Osteoblast (primary cell): ENCODE data around the gene VPS26B. TPM values are rescaled to one million over a fixed set of nuclear protein-coding genes. Genes with fewer than 3 reads are reported as not detected.

Experiments used
- DNase-seq: peaks from one replicate; pipeline ENCODE4 v3.0.0; 2011; ENCODE audit warnings: low spot score, mixed read lengths; ENCODE audit not compliant: insufficient read length; ENCODE audit errors: missing footprints
- H2AFZ ChIP-seq: 2 replicates; pipeline ENCODE4 v1.6.0; 2011; ENCODE audit warnings: mild to moderate bottlenecking, low read length
- H3K27ac ChIP-seq: 2 replicates; pipeline ENCODE4 v1.5.1; 2011; ENCODE audit warnings: mild to moderate bottlenecking, low read depth, low read length, moderate library complexity
- H3K27me3 ChIP-seq: 2 replicates; pipeline ENCODE4 v1.6.0; 2012; ENCODE audit warnings: mild to moderate bottlenecking, control low read depth, inconsistent platforms, low read length, moderate library complexity; ENCODE audit not compliant: insufficient read depth
- H3K36me3 ChIP-seq: 2 replicates; pipeline ENCODE4 v1.5.1; 2011; ENCODE audit warnings: mild to moderate bottlenecking, low read length, control low read depth, moderate library complexity; ENCODE audit not compliant: insufficient read depth
- H3K4me1 ChIP-seq: 2 replicates; pipeline ENCODE4 v1.5.1; 2011; ENCODE audit warnings: mild to moderate bottlenecking, low read length, control low read depth, moderate library complexity; ENCODE audit not compliant: insufficient read depth
- H3K4me2 ChIP-seq: 2 replicates; pipeline ENCODE4 v1.6.0; 2011; ENCODE audit warnings: mild to moderate bottlenecking, low read length; ENCODE audit not compliant: insufficient read depth
- H3K4me3 ChIP-seq: fragments of 200-600 bp; sonication (generic); 3 replicates; pipeline ENCODE4 v1.5.1; 2012; ENCODE audit warnings: mild to moderate bottlenecking, low read length, inconsistent platforms; ENCODE audit not compliant: insufficient read depth
- H3K79me2 ChIP-seq: 2 replicates; pipeline ENCODE4 v1.6.0; 2012; ENCODE audit warnings: mild to moderate bottlenecking, low read length, control low read depth, inconsistent platforms; ENCODE audit not compliant: insufficient read depth
- H3K9me3 ChIP-seq: 2 replicates; pipeline ENCODE4 v1.5.1; 2011; ENCODE audit warnings: low read depth, low read length, control low read depth
- H4K20me1 ChIP-seq: 2 replicates; pipeline ENCODE4 v1.6.0; 2012; ENCODE audit warnings: mild to moderate bottlenecking, low read length, control low read depth; ENCODE audit not compliant: insufficient read depth
- total RNA-seq: library from RNA; depleted of rRNA; stranded (reverse); fragments of >200 nt; gene quantifications from 2 replicates; pipeline ENCODE4 v1.2.3, GENCODE V29; 2012
- TF ChIP-seq, protein P1 (sequence below): IDR thresholded peaks from 2 replicates; pipeline ENCODE4 v1.5.1; 2011; ENCODE audit warnings: mild to moderate bottlenecking, low read depth, low read length, moderate library complexity; ENCODE audit errors: extremely low read depth

VPS26B gene
- total RNA-seq, 1 donor, result 54.3 TPM

DNA sequence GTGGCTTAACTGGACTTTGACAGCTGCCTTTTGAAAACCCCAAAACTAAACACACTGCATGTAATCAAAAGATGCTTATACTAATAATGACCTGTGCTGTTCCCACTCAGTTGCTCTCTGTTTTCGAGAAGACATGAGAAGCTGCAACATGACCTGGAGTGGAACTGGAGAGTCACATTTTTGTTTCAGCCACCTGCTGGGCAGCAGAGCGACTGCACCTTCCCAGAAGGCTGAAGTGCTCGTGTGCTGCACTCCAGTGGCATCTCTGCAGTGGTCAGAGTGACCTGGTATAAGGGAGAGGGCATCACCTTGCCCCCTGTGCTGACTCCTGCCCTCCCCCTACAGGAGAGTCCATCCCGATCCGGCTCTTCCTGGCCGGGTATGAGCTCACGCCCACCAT is 20.1 kb downstream of the VPS26B start:
- Histone ChIP-seq H3K79me2 (no peaks in the 10 kb centered on the region), H3K4me2 (no peak overlapping the region), H4K20me1 (peaks cover 3% of the 10 kb centered on the region), H2AFZ (no peak overlapping the region), H3K27ac (no peak overlapping the region), H3K4me3 (no peak overlapping the region), H3K36me3 (peaks cover 75% of the 10 kb centered on the region), H3K9me3 (no peaks in the 10 kb centered on the region), H3K27me3 (no peaks in the 10 kb centered on the region), H3K4me1 (no peaks in the 10 kb centered on the region)
- DNase-seq, result peak; percentile 82
- TF ChIP-seq, protein P1, sequence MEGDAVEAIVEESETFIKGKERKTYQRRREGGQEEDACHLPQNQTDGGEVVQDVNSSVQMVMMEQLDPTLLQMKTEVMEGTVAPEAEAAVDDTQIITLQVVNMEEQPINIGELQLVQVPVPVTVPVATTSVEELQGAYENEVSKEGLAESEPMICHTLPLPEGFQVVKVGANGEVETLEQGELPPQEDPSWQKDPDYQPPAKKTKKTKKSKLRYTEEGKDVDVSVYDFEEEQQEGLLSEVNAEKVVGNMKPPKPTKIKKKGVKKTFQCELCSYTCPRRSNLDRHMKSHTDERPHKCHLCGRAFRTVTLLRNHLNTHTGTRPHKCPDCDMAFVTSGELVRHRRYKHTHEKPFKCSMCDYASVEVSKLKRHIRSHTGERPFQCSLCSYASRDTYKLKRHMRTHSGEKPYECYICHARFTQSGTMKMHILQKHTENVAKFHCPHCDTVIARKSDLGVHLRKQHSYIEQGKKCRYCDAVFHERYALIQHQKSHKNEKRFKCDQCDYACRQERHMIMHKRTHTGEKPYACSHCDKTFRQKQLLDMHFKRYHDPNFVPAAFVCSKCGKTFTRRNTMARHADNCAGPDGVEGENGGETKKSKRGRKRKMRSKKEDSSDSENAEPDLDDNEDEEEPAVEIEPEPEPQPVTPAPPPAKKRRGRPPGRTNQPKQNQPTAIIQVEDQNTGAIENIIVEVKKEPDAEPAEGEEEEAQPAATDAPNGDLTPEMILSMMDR, result peak; percentile 49

DNA sequence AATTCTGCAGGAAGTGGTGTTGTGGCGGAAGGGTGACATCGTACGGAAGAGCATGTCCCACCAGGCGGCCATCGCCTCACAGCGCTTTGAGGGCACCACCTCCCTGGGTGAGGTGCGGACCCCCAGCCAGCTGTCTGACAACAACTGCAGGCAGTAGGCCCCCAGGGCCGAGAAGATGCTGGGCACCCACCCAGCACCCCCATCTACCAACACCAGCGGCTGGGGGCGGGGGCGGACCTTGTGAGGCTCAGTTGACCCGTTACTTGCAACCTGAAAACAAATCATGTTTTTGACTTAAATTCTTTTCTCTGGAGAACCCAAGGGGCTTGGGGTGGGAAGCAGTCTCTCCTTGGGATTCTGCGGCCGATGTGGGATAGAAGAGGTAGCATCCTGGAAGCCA is 21.0 kb downstream of the VPS26B start:
- H3K27me3 ChIP-seq, result no peaks in the 10 kb centered on the region
- H3K4me3 ChIP-seq, result no peak overlapping the region
- peaks cover 3% of the 10 kb centered on the region for H4K20me1 ChIP-seq
- H3K36me3 ChIP-seq, result peaks cover 75% of the 10 kb centered on the region
- no peak overlapping the region for H2AFZ ChIP-seq
- TF ChIP-seq, protein P1, result no peak
- H3K9me3 ChIP-seq, result no peaks in the 10 kb centered on the region
- no peaks in the 10 kb centered on the region for H3K79me2 ChIP-seq
- H3K4me1 ChIP-seq, result no peaks in the 10 kb centered on the region
- H3K27ac ChIP-seq, result no peak overlapping the region
- no peak for DNase-seq
- H3K4me2 ChIP-seq, result no peak overlapping the region

DNA sequence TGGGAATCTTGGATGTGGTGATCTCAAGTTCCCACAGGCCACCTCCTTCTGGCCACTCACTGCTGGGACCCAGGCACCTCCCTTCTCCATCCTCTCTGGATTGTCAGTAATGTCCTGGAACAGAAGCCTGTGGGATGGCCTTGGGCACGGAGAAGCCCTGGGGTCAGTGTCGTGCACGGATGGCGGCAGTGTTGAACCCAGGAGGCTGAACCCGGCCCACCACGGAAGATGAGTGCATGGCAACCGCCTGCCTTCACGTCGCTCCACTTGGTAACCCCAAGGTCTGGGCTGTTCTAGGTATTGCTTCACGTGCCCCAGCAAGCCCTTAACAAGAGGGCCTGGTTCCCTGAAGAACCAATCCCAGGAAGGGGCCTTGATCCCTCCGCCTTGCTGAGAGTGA is 21.6 kb downstream of the VPS26B start:
- Histone ChIP-seq H3K27me3 (no peaks in the 10 kb centered on the region), H2AFZ (no peak overlapping the region), H3K4me2 (no peak overlapping the region), H3K4me3 (no peak overlapping the region), H3K9me3 (no peaks in the 10 kb centered on the region), H3K4me1 (no peaks in the 10 kb centered on the region), H3K36me3 (peaks cover 80% of the 10 kb centered on the region), H4K20me1 (peaks cover 3% of the 10 kb centered on the region), H3K27ac (no peak overlapping the region), H3K79me2 (no peaks in the 10 kb centered on the region)
- no peak for DNase-seq
- TF ChIP-seq, protein P1, result no peak

DNA sequence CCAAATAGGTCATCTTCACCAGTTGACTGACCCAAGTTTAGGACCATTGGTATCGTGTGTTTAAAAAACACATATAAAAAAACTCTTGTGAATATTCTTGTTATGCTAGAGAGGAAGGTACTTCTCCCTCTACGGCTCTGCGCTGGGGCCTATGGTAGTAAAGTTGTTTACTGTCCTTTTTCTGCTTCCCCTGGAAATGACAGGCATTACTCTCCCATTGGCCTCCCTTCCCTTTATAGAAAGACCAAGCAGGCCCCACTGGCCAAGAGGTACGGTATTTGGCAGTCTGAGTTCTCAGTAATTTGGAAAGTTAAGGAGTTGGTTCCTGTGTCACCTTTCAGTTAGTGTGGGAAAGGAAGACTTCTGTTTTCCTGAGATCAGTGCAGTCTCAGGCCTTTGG is 22.2 kb downstream of the VPS26B start:
- Histone ChIP-seq H3K27ac (no peak overlapping the region), H3K4me1 (peaks cover under 1% of the 10 kb centered on the region), H3K27me3 (no peaks in the 10 kb centered on the region), H2AFZ (no peak overlapping the region), H3K9me3 (no peaks in the 10 kb centered on the region), H3K36me3 (peaks cover 81% of the 10 kb centered on the region), H4K20me1 (no peaks in the 10 kb centered on the region), H3K79me2 (peaks cover 3% of the 10 kb centered on the region), H3K4me3 (no peak overlapping the region), H3K4me2 (no peak overlapping the region)
- TF ChIP-seq, protein P1, result no peak
- DNase-seq, result no peak
